ENCODE measurements around the gene SLC25A36. TPM values are rescaled to one million over a fixed set of nuclear protein-coding genes. Genes with fewer than 3 reads are reported as not detected.

Gene SLC25A36
- total RNA-seq, 1 donor from 2014 or later = 59.1 TPM

- Mint-ChIP-seq H3K4me3 (ENCODE audit: unreplicated experiment) (no peak overlapping the region), H3K4me1 (ENCODE audit: low read depth) (no peaks in the 10 kb centered on the region), H3K27ac (ENCODE audit: unreplicated experiment) (no peak overlapping the region), H3K27me3 (ENCODE audit: low read depth) (peaks cover 42% of the 10 kb centered on the region), H3K9me3 (ENCODE audit: low read depth) (no peaks in the 10 kb centered on the region), H3K36me3 (ENCODE audit: low read depth) (no peaks in the 10 kb centered on the region)
- no peak for DNase-seq (ENCODE audit: low spot score)
- TF ChIP-seq CTCF (IDR thresholded peaks at IDR 0.05) = no peak
Observed at GRCh38 chr3:140911822-140912221, 29.8 kb upstream of the SLC25A36 start.

GRCh38 chr3:140913728-140914127 is 27.9 kb upstream of the SLC25A36 start:
- H3K27ac Mint-ChIP-seq (ENCODE audit: unreplicated experiment) = no peak overlapping the region
- TF ChIP-seq CTCF (IDR thresholded peaks at IDR 0.05) = no peak
- peaks cover 53% of the 10 kb centered on the region for H3K27me3 Mint-ChIP-seq (ENCODE audit: low read depth)
- no peak for DNase-seq (ENCODE audit: low spot score)
- H3K9me3 Mint-ChIP-seq (ENCODE audit: low read depth) = no peaks in the 10 kb centered on the region
- H3K36me3 Mint-ChIP-seq (ENCODE audit: low read depth) = no peaks in the 10 kb centered on the region
- H3K4me3 Mint-ChIP-seq (ENCODE audit: unreplicated experiment) = no peak overlapping the region
- H3K4me1 Mint-ChIP-seq (ENCODE audit: low read depth) = no peaks in the 10 kb centered on the region

- Mint-ChIP-seq H3K36me3 (ENCODE audit: low read depth) (no peaks in the 10 kb centered on the region), H3K9me3 (ENCODE audit: low read depth) (no peaks in the 10 kb centered on the region), H3K4me3 (ENCODE audit: unreplicated experiment) (no peak overlapping the region), H3K27me3 (ENCODE audit: low read depth) (peaks cover 57% of the 10 kb centered on the region), H3K4me1 (ENCODE audit: low read depth) (no peaks in the 10 kb centered on the region), H3K27ac (ENCODE audit: unreplicated experiment) (no peak overlapping the region)
- no peak for TF ChIP-seq CTCF (IDR thresholded peaks at IDR 0.05)
- DNase-seq (ENCODE audit: low spot score) = no peak
Observed at GRCh38 chr3:140914384-140914945, 27.2 kb upstream of the SLC25A36 start.

GRCh38 chr3:140916603-140917002 is 25.0 kb upstream of the SLC25A36 start:
- TF ChIP-seq CTCF (IDR thresholded peaks at IDR 0.05) = no peak
- H3K4me3 Mint-ChIP-seq (ENCODE audit: unreplicated experiment) = no peak overlapping the region
- DNase-seq (ENCODE audit: low spot score) = no peak

GRCh38 chr3:140917772-140918171 is 23.9 kb upstream of the SLC25A36 start:
- H3K4me3 Mint-ChIP-seq (ENCODE audit: unreplicated experiment) = no peak overlapping the region
- TF ChIP-seq CTCF (IDR thresholded peaks at IDR 0.05) = no peak
- H3K27ac Mint-ChIP-seq (ENCODE audit: unreplicated experiment) = no peak overlapping the region
- no peaks in the 10 kb centered on the region for H3K4me1 Mint-ChIP-seq (ENCODE audit: low read depth)
- H3K27me3 Mint-ChIP-seq (ENCODE audit: low read depth) = peaks cover 58% of the 10 kb centered on the region
- H3K9me3 Mint-ChIP-seq (ENCODE audit: low read depth) = no peaks in the 10 kb centered on the region
- no peak for DNase-seq (ENCODE audit: low spot score)
- H3K36me3 Mint-ChIP-seq (ENCODE audit: low read depth) = no peaks in the 10 kb centered on the region

More at GRCh38 chr3:140916603-140917002, 25.0 kb upstream of the SLC25A36 start:
- Mint-ChIP-seq H3K27ac (ENCODE audit: unreplicated experiment) (no peak overlapping the region), H3K27me3 (ENCODE audit: low read depth) (peaks cover 65% of the 10 kb centered on the region), H3K4me1 (ENCODE audit: low read depth) (no peaks in the 10 kb centered on the region), H3K36me3 (ENCODE audit: low read depth) (no peaks in the 10 kb centered on the region), H3K9me3 (ENCODE audit: low read depth) (no peaks in the 10 kb centered on the region)

Data from chondrocyte (in vitro differentiated cells).